GM23248 (cell line): ENCODE results near the gene ZNF292.

ENCODE experiments used
- EZH2 ChIP-seq: fragments of 200-600 bp; sonication (generic); IDR thresholded peaks from 2 replicates; pipeline ENCODE4 v1.6.1; 2018; ENCODE audit warnings: antibody characterized with exemption, mild to moderate bottlenecking; ENCODE audit not compliant: insufficient read depth, poor library complexity, severe bottlenecking
- EZH2phosphoT487 ChIP-seq: fragments of 200-600 bp; sonication (generic); IDR thresholded peaks from 2 replicates; pipeline ENCODE4 v1.6.1; 2018; ENCODE audit warnings: antibody characterized with exemption, moderate library complexity, mild to moderate bottlenecking, low read depth; ENCODE audit not compliant: insufficient read depth

DNA sequence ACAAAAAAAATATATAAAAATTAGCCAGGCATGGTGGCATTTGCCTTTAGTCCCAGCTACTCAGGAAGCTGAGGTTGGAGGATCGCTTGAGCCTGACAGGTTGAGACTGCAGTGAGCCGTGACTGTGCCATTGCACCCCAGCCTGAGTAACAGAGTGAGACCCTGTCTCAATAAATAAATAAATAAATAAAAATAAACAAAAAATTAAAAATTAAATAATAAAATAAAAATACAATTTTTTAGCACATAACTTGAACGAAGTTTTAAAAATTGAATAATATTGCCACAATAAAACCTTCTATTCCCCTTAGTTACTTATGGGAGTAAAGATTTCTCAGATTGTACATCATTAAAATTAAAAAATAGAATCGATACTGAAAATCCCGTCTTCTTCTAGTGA, 31.3 kb upstream of the ZNF292 start:
- TF ChIP-seq EZH2: no peak
- no peak for TF ChIP-seq EZH2phosphoT487
